OCI-LY7 (cell line): ENCODE results near the gene TRIM28. TPM values are rescaled to one million over a fixed set of nuclear protein-coding genes. Genes with fewer than 3 reads are reported as not detected.

Experiments used
- BruUV-seq: library from RNA; stranded (reverse); fragments of 400-500 nt; replicated peaks from 2 replicates; lab custom pipeline; 2021; lab: Mats Ljungman, UMichigan
- CTCF ChIA-PET: fragments of 300-600 bp; sonication (Branson Sonifier 250); formaldehyde crosslinking; loops from one replicate; lab custom pipeline; 2022; ENCODE audit warnings: antibody characterized with exemption; ENCODE audit not compliant: unreplicated experiment; lab: Charles Lee
- POLR2A ChIA-PET: fragments of 300-600 bp; sonication (Branson Sonifier 250); formaldehyde crosslinking; loops from one replicate; lab custom pipeline; 2022; ENCODE audit warnings: antibody characterized with exemption; lab: Charles Lee
- DNase-seq: peaks from one replicate; pipeline ENCODE4 v3.0.0-alpha.2; 2015; ENCODE audit warnings: low spot score
- H2AFZ ChIP-seq: fragments of 200-600 bp; sonication (generic), shearing (Covaris generic); 2 replicates; pipeline ENCODE4 v1.6.1; 2014; ENCODE audit warnings: mild to moderate bottlenecking, antibody characterized with exemption, low read length, moderate library complexity
- H3K27ac ChIP-seq: fragments of 200-600 bp; sonication (generic); 2 replicates; pipeline ENCODE4 v1.5.1; 2014; ENCODE audit warnings: mixed run types, low read depth, mild to moderate bottlenecking, moderate library complexity, low read length, inconsistent platforms; ENCODE audit not compliant: poor library complexity, severe bottlenecking
- H3K36me3 ChIP-seq: fragments of 200-600 bp; sonication (generic); 2 replicates; pipeline ENCODE4 v1.6.1; 2014; ENCODE audit warnings: mild to moderate bottlenecking, antibody characterized with exemption, low read length, moderate library complexity, mixed read lengths; ENCODE audit not compliant: insufficient read depth
- H3K4me1 ChIP-seq: fragments of 200-600 bp; sonication (generic); 2 replicates; pipeline ENCODE4 v1.5.1; 2014; ENCODE audit warnings: mild to moderate bottlenecking, low read length; ENCODE audit not compliant: insufficient read depth, poor library complexity, severe bottlenecking
- H3K4me2 ChIP-seq: fragments of 200-600 bp; sonication (generic); 2 replicates; pipeline ENCODE4 v1.6.1; 2014; ENCODE audit warnings: mild to moderate bottlenecking, low read length
- H3K4me3 ChIP-seq: fragments of 200-600 bp; sonication (generic); 2 replicates; pipeline ENCODE4 v1.5.1; 2014; ENCODE audit warnings: mild to moderate bottlenecking, low read depth, low read length; ENCODE audit not compliant: poor library complexity, severe bottlenecking
- H3K79me2 ChIP-seq: fragments of 200-600 bp; sonication (generic); 2 replicates; pipeline ENCODE4 v1.6.1; 2016; ENCODE audit warnings: low read depth, mild to moderate bottlenecking, low read length, moderate library complexity, mixed read lengths; ENCODE audit not compliant: insufficient read depth
- H3K9me2 ChIP-seq: fragments of 200-600 bp; sonication (generic); 2 replicates; pipeline ENCODE4 v1.6.1; 2016; ENCODE audit warnings: mild to moderate bottlenecking, low read length, mixed read lengths; ENCODE audit not compliant: insufficient read depth
- H3K9me3 ChIP-seq: fragments of 200-600 bp; sonication (generic); 2 replicates; pipeline ENCODE4 v1.6.1; 2014; ENCODE audit warnings: mild to moderate bottlenecking, mixed run types, low read length, mixed read lengths
- H4K20me1 ChIP-seq: fragments of 200-600 bp; sonication (generic); 2 replicates; pipeline ENCODE4 v1.6.1; 2014; ENCODE audit warnings: mild to moderate bottlenecking, antibody characterized with exemption, low read length, moderate library complexity, mixed read lengths; ENCODE audit not compliant: insufficient read depth
- EZH2phosphoT487 ChIP-seq: fragments of 200-600 bp; sonication (generic); IDR thresholded peaks from 2 replicates; pipeline ENCODE4 v1.6.1; 2018; ENCODE audit warnings: low read depth, borderline replicate concordance, mild to moderate bottlenecking, mixed run types, antibody characterized with exemption, low read length, moderate library complexity, mixed read lengths
- intact Hi-C: fragments of 100-400 bp; cut with micrococcal nuclease; formaldehyde crosslinking; loops from one replicate; pipeline ENCODE4 v1.10.0; 2022; ENCODE audit not compliant: unreplicated experiment
- total RNA-seq, 2 experiments: library from RNA; depleted of rRNA in 1 of 2; stranded (reverse); fragments of >200 nt in 1 of 2; shearing (Covaris generic) in 1 of 2; gene quantifications; 2 replicates each; pipeline ENCODE4 v1.2.3, GENCODE V29; 2014 to 2022
- TF ChIP-seq, protein P1 (sequence below): fragments of 200-600 bp; sonication (generic); conservative IDR thresholded peaks from 2 replicates; pipeline ENCODE4 v1.5.1; 2014; ENCODE audit warnings: mild to moderate bottlenecking, antibody characterized with exemption, low read length, moderate library complexity, mixed read lengths

Gene TRIM28
- total RNA-seq, 2 experiments from 2014 or later, result 601 to 729 TPM

DNA sequence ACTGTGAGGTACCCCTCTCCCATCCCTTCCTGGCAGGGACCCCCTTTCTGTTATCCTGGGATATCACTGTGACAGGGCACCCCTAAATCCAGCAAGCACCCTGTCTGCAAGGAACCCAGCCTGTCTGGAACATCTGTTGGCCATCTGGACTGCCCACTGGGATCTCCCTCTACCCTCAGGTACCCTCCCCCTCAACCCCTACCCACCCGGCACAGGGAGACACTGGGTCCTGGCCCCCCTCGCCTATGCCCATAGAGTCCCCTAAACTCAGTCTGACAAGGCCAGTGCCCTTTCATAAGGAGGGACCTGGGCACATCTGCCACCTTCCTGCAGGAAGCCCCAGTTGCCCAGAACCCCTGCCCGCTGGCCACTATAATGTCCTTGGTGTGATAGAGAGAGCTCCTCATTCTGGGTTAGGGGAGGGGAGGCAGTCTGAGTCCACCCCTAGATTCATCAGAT lies 29.3 kb upstream of the TRIM28 start:
- BruUV-seq, result no TSS peak
- CTCF ChIA-PET, result interaction anchor here (0.6 kb wide), 1 partner anchor 36 kb away, joined by 4 read pairs; no protein-coding TSS in a partner anchor
- POLR2A ChIA-PET, result interaction anchor here (1.1 to 1.3 kb wide), 2 partner anchors 14 to 61 kb away, joined by 3 to 4 read pairs; no protein-coding TSS in a partner anchor
- no peak overlapping the region for H2AFZ ChIP-seq
- peaks cover 11% of the 10 kb centered on the region; the same call in 1 of the 2 replicates for H3K79me2 ChIP-seq
- no peak for DNase-seq
- intact Hi-C loops, result loop anchor here (2.0 to 5.0 kb wide), 2 partner anchors 58 to 187 kb away; partner anchors contain the start of genes MZF1 and ZSCAN22
- no peaks in the 10 kb centered on the region for H3K9me3 ChIP-seq
- H3K9me2 ChIP-seq, result no peaks in the 10 kb centered on the region
- H4K20me1 ChIP-seq, result no peaks in the 10 kb centered on the region
- no peak overlapping the region for H3K4me3 ChIP-seq
- peaks cover 31% of the 10 kb centered on the region for H3K36me3 ChIP-seq
- no peak overlapping the region for H3K27ac ChIP-seq
- peak overlapping the region; percentile 49; the same call in 1 of the 2 replicates for H3K4me2 ChIP-seq
- peaks cover 15% of the 10 kb centered on the region for H3K4me1 ChIP-seq
- TF ChIP-seq, protein P1, sequence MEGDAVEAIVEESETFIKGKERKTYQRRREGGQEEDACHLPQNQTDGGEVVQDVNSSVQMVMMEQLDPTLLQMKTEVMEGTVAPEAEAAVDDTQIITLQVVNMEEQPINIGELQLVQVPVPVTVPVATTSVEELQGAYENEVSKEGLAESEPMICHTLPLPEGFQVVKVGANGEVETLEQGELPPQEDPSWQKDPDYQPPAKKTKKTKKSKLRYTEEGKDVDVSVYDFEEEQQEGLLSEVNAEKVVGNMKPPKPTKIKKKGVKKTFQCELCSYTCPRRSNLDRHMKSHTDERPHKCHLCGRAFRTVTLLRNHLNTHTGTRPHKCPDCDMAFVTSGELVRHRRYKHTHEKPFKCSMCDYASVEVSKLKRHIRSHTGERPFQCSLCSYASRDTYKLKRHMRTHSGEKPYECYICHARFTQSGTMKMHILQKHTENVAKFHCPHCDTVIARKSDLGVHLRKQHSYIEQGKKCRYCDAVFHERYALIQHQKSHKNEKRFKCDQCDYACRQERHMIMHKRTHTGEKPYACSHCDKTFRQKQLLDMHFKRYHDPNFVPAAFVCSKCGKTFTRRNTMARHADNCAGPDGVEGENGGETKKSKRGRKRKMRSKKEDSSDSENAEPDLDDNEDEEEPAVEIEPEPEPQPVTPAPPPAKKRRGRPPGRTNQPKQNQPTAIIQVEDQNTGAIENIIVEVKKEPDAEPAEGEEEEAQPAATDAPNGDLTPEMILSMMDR, result no peak
- TF ChIP-seq EZH2phosphoT487, result no peak

DNA sequence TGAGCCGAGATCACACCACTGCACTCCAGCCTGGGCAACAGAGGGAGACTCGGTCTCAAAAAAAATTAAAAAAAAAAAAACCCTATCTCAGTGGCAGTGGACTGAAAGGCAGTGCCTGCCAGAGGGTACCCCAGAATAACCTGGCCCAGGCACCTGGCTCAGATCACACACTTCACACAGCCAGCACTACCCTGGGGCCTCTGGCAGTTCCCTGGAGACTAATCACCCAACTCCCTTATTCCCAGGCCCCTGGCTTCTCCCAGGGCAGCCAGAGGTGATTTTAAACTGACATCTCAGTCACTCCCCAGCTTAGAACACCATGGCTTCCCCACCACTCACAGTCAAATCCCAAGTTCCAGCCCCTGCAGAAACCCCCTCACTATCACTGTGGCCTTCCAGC lies 28.6 kb upstream of the TRIM28 start:
- Histone ChIP-seq H3K27ac (no peak overlapping the region), H3K9me3 (no peaks in the 10 kb centered on the region), H3K4me2 (peak overlapping the region; percentile 8; the same call in 1 of the 2 replicates), H3K36me3 (peaks cover 31% of the 10 kb centered on the region), H3K4me1 (peaks cover 15% of the 10 kb centered on the region), H4K20me1 (no peaks in the 10 kb centered on the region), H3K4me3 (no peak overlapping the region), H3K9me2 (no peaks in the 10 kb centered on the region), H3K79me2 (peaks cover 11% of the 10 kb centered on the region; the same call in 1 of the 2 replicates), H2AFZ (no peak overlapping the region)
- ChIA-PET CTCF (no interaction called here), POLR2A (interaction anchor here (1.1 kb wide), 1 partner anchor 61 kb away, joined by 4 read pairs; no protein-coding TSS in a partner anchor)
- no peak for DNase-seq
- TSS peak; percentile 45 for BruUV-seq
- intact Hi-C loops, result loop anchor here (2.0 to 5.0 kb wide), 2 partner anchors 58 to 188 kb away; partner anchors contain the start of genes MZF1 and ZSCAN22
- no peak for TF ChIP-seq EZH2phosphoT487
- TF ChIP-seq, protein P1, result no peak
